Stimulated activated CD4-positive, alpha-beta T cell treated with anti-CD3 and anti-CD28 coated beads, Interleukin-15, amount 100 ng/mL, for 24 hours (primary cell): ENCODE results near the gene PTCD3.

ENCODE experiments used
- DNase-seq: peaks from one replicate; pipeline ENCODE4 v3.0.0-alpha.2; 2020

The PTCD3 gene

GRCh38 chr2:86147793-86148192, 41.8 kb downstream of the PTCD3 start:
- DNase-seq: no peak

- no peak for DNase-seq
Observed at GRCh38 chr2:86150502-86150901, 44.5 kb downstream of the PTCD3 start.

- DNase-seq: no peak
Observed at GRCh38 chr2:86157009-86157556, 51.0 kb downstream of the PTCD3 start.

GRCh38 chr2:86158286-86158685, 52.3 kb downstream of the PTCD3 start:
- DNase-seq: no peak

GRCh38 chr2:86160156-86160952, 54.3 kb downstream of the PTCD3 start:
- DNase-seq: no peak

- DNase-seq: no peak
Observed at GRCh38 chr2:86170449-86170848, 64.4 kb downstream of the PTCD3 start.

- DNase-seq: no peak
Observed at GRCh38 chr2:86171295-86171694, 65.3 kb downstream of the PTCD3 start.

- DNase-seq: no peak
Observed at GRCh38 chr2:86172610-86173009, 66.6 kb downstream of the PTCD3 start.

GRCh38 chr2:86174445-86174844, 68.4 kb downstream of the PTCD3 start:
- DNase-seq: no peak

- DNase-seq: no peak
Observed at GRCh38 chr2:86175828-86176227, 69.8 kb downstream of the PTCD3 start.

GRCh38 chr2:86176597-86176996, 70.6 kb downstream of the PTCD3 start:
- no peak for DNase-seq

GRCh38 chr2:86185517-86186212, 79.6 kb downstream of the PTCD3 start:
- DNase-seq: no peak

GRCh38 chr2:86186431-86186830, 80.4 kb downstream of the PTCD3 start:
- DNase-seq: no peak

- DNase-seq: no peak
Observed at GRCh38 chr2:86189782-86190416, 83.9 kb downstream of the PTCD3 start.
